Aorta (tissue), 5 donors: ENCODE measurements around the gene OLA1. TPM values are rescaled to one million over a fixed set of nuclear protein-coding genes. Genes with fewer than 3 reads are reported as not detected.

Source experiments
- ATAC-seq: fragments of 200-7000 bp; cut with Tn5 transposase; one replicate; pipeline ENCODE4 v1.9.1; 2022; ENCODE audit warnings: moderate library complexity; ENCODE audit not compliant: low FRiP score
- DNase-seq, 2 donors: peaks; one replicate each; pipeline ENCODE4 v3.0.0-alpha.2; 2020
- H3K27ac ChIP-seq, 2 donors: one replicate each; pipeline ENCODE4 v1.5.1; 2013; ENCODE audit warnings: low read length in 2 of 2, mild to moderate bottlenecking in 2 of 2, moderate library complexity in 2 of 2, control low read depth in 1 of 2, inconsistent platforms in 1 of 2, low read depth in 1 of 2
- H3K27me3 ChIP-seq, 2 donors: one replicate each; pipeline ENCODE4 v1.6.1; 2013; ENCODE audit warnings: control low read depth in 1 of 2, low read length in 1 of 2, mild to moderate bottlenecking in 1 of 2, moderate library complexity in 1 of 2; ENCODE audit not compliant: insufficient read depth in 2 of 2, control insufficient read depth in 1 of 2
- H3K36me3 ChIP-seq, 2 donors: one replicate each; pipeline ENCODE4 v1.6.1; 2013; ENCODE audit warnings: control low read depth in 1 of 2, low read length in 1 of 2, mild to moderate bottlenecking in 1 of 2; ENCODE audit not compliant: insufficient read depth in 2 of 2, control insufficient read depth in 1 of 2
- H3K4me1 ChIP-seq, 2 donors: one replicate each; pipeline ENCODE4 v1.6.1; 2013; ENCODE audit warnings: low read length in 2 of 2, control low read depth in 1 of 2, mild to moderate bottlenecking in 1 of 2, moderate library complexity in 1 of 2; ENCODE audit not compliant: insufficient read depth in 2 of 2, control insufficient read depth in 1 of 2
- H3K4me3 ChIP-seq, 2 donors: one replicate each; pipeline ENCODE4 v1.5.1; 2013; ENCODE audit warnings: low read length in 2 of 2, control low read depth in 1 of 2, mild to moderate bottlenecking in 1 of 2
- H3K9me3 ChIP-seq: one replicate; pipeline ENCODE4 v1.6.1; 2013; ENCODE audit warnings: mild to moderate bottlenecking, low read length; ENCODE audit not compliant: control insufficient read depth
- WGBS, 2 donors: extraction: QIAGEN DNeasy Blood & Tissue Kit; methylation state at CpG; one replicate each; pipeline ENCODE4 v1.1.7; 2013; 5-methylcytosine and 5-hydroxymethylcytosine counted together
- intact Hi-C, 2 donors: fragments of 100-400 bp; cut with DNase I; formaldehyde crosslinking; loops; one replicate each; pipeline versions ENCODE4 v1.14.2 to v1.15.0; 2022
- polyA plus RNA-seq, 2 donors: library from polyadenylated mRNA; stranded (reverse); fragments of 200-250 nt; gene quantifications; one replicate each; pipeline ENCODE4 v1.2.3, GENCODE V29; 2013
- total RNA-seq, 2 donors: library from RNA; stranded (reverse); fragmentation: NEBNext Ultra II Directional; extraction: Animal tissue kit (Norgen Biotek cat#: 25700); gene quantifications; one replicate each; pipeline ENCODE4 v1.2.1, GENCODE V29; 2021
- donor health status: healthy with polysubstance abuse.
- donor health status: Bipolar disorder and iron deficiency.
- donor health status: DM: no; HTN: no; CAD: no.
- donor health status: DM: no; HTN: no; CAD: no.
- donor health status: DM: yes; HTN: yes; CAD: no.

OLA1 gene
- total and polyA plus RNA-seq, 4 donors, result 45.2 to 64.0 (median 54.3) TPM

DNA sequence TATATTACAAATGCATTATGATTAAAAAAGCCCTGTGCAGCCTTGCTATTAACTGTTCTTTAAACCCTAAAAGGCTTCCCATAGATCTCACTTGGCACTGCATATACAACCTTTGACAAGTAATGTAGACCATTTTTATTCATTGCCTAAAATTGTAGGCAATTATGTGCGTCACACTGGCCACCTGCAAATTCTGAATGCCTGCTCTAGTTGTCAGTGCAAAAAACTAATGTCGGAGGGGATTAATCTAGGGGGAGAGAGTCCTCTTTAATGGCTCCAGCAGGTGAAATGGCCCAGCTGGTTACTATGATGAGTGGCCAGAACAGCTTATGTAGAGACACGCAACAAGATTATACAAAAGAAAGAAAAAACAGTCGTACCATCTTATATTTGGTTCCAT, 123.2 kb downstream of the OLA1 start:
- no peak overlapping the region for H3K4me3 ChIP-seq
- H3K4me1 ChIP-seq, result no peaks in the 10 kb centered on the region
- intact Hi-C loops, result no loop called here
- no peaks in the 10 kb centered on the region for H3K27me3 ChIP-seq
- no peaks in the 10 kb centered on the region for H3K9me3 ChIP-seq
- no peaks in the 10 kb centered on the region for H3K36me3 ChIP-seq
- ATAC-seq (no peak), DNase-seq (no peak)
- no peak overlapping the region for H3K27ac ChIP-seq
- WGBS, 2 donors, result 96 to 97% methylated on average over 4 of the region's 4 CpGs

DNA sequence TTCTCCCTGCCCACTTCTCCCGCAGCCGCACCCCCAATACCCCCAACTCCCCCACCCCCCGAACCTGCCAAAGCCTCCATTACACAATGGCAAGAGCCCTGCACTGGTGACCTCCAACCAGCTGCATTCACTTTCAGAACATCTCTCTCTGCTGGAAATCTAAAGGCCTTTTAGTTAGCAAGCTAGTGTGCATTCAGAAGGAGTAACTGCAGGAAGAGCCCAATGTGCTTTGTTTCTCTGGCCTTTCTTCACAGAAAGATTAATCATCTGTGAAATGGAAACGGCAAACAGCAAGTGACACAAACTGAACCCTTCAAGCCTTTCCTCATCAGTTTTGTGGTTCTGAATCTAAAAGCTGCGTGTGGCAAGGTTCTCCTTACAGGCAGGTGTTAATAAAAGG, 124.2 kb downstream of the OLA1 start:
- intact Hi-C loops, result no loop called here
- Histone ChIP-seq H3K4me3 (no peak overlapping the region), H3K27me3 (no peaks in the 10 kb centered on the region), H3K36me3 (no peaks in the 10 kb centered on the region), H3K9me3 (no peaks in the 10 kb centered on the region), H3K4me1 (no peaks in the 10 kb centered on the region), H3K27ac (no peak overlapping the region)
- WGBS, 2 donors, result 85 to 86% methylated on average over 5 of the region's 5 CpGs
- DNase-seq, result no peak
- ATAC-seq, result no peak

DNA sequence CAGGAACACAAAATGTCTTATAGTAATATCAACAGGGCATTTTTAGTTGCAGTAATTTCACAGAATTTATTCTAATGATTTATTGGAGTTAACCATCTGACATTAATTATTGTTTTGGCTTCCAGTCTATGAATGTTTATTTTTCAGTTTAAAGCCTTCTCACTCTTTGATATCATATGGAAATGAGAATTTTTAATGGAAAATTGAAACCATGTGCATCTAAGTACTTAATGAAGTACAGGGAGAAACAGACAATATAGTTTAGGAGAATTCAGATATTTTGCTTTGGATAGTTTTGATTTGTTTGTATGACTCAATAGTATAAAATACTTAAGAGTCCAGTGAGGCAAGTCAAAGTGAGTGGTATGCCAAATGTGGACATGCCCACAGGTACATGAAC, 126.1 kb downstream of the OLA1 start:
- no peak overlapping the region for H3K4me3 ChIP-seq
- H3K36me3 ChIP-seq, result no peaks in the 10 kb centered on the region
- no peak for ATAC-seq
- no peaks in the 10 kb centered on the region for H3K27me3 ChIP-seq
- intact Hi-C loops, result no loop called here
- H3K9me3 ChIP-seq, result no peaks in the 10 kb centered on the region
- DNase-seq, result no peak
- no peak overlapping the region for H3K27ac ChIP-seq
- H3K4me1 ChIP-seq, result no peaks in the 10 kb centered on the region

- H3K4me1 ChIP-seq, result no peaks in the 10 kb centered on the region
- DNase-seq (no peak), ATAC-seq (no peak)
- intact Hi-C loops, result no loop called here
- no peaks in the 10 kb centered on the region for H3K36me3 ChIP-seq
- H3K27ac ChIP-seq, result no peak overlapping the region
- no peak overlapping the region for H3K4me3 ChIP-seq
- H3K9me3 ChIP-seq, result no peaks in the 10 kb centered on the region
- 98 to 100% methylated on average over 2 of the region's 2 CpGs for WGBS, 2 donors
- no peaks in the 10 kb centered on the region for H3K27me3 ChIP-seq
Observed at GRCh38 chr2:174121612-174122011, 126.7 kb downstream of the OLA1 start.

DNA sequence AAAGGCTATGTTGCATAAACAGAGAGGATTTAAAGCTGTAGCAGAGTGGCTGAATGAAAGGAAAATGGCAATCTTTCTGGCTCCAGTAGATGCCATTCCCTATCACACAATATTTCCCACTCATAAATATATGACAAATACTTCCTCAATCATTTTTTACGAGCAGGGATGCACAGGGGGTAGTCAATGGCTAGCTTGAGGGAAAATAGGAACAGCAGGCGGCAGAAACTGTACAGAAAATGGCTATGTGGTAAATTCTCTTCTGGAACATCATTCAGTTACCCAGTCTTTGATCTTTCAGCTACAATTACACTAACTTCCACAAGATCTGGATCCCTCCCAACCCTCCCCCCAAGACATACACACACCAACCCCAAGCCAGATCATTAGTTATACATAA, 127.2 kb downstream of the OLA1 start:
- WGBS, 2 donors, result 94 to 95% methylated on average over 2 of the region's 2 CpGs
- intact Hi-C loops, result no loop called here
- DNase-seq, result no peak
- no peaks in the 10 kb centered on the region for H3K27me3 ChIP-seq
- no peak overlapping the region for H3K27ac ChIP-seq
- H3K36me3 ChIP-seq, result no peaks in the 10 kb centered on the region
- no peaks in the 10 kb centered on the region for H3K4me1 ChIP-seq
- no peaks in the 10 kb centered on the region for H3K9me3 ChIP-seq
- H3K4me3 ChIP-seq, result no peak overlapping the region
- ATAC-seq, result no peak

DNA sequence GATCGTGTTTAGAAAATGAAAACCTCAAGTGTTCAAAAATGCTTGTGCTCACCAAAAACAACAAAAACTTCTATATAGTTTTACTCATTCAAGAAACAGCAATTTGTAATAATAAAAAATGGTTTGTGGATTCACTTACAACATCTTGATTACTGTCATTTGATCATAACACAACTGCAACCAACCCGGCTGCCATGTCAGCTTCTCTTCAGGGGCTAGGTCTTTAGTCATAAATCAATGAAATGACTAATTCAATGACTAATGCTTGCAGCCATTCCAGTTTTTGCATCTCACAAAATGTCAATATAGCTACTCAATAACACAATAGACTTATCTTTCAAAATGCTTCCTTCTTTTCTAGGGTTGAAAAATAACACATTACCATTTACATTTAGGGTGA, 128.0 kb downstream of the OLA1 start:
- WGBS, 2 donors, result 94 to 96% methylated on average over 2 of the region's 2 CpGs
- Histone ChIP-seq H3K4me3 (no peak overlapping the region), H3K27ac (no peak overlapping the region), H3K36me3 (no peaks in the 10 kb centered on the region), H3K4me1 (no peaks in the 10 kb centered on the region), H3K9me3 (no peaks in the 10 kb centered on the region), H3K27me3 (no peaks in the 10 kb centered on the region)
- no peak for ATAC-seq
- no peak for DNase-seq
- intact Hi-C loops, result no loop called here

- intact Hi-C loops, result no loop called here
Observed at GRCh38 chr2:174117951-174118930, 130.1 kb downstream of the OLA1 start.

GRCh38 chr2:174112073-174112472, 136.3 kb downstream of the OLA1 start:
- H3K36me3 ChIP-seq, result no peaks in the 10 kb centered on the region
- ATAC-seq (no peak), DNase-seq (no peak)
- H3K27ac ChIP-seq, result no peak overlapping the region
- no peaks in the 10 kb centered on the region for H3K9me3 ChIP-seq
- H3K27me3 ChIP-seq, result no peaks in the 10 kb centered on the region
- H3K4me1 ChIP-seq, result no peaks in the 10 kb centered on the region
- H3K4me3 ChIP-seq, result no peak overlapping the region
- intact Hi-C loops, result no loop called here
- 94 to 98% methylated on average over 2 of the region's 2 CpGs for WGBS, 2 donors

More at GRCh38 chr2:174117951-174118930, 130.1 kb downstream of the OLA1 start:
- DNase-seq (no peak), ATAC-seq (no peak)
- H3K27ac ChIP-seq, result no peak overlapping the region
- no peak overlapping the region for H3K4me3 ChIP-seq
- WGBS, 2 donors, result 84 to 87% methylated on average over 9 of the region's 9 CpGs
- no peaks in the 10 kb centered on the region for H3K27me3 ChIP-seq
- H3K36me3 ChIP-seq, result no peaks in the 10 kb centered on the region
- no peaks in the 10 kb centered on the region for H3K9me3 ChIP-seq
- H3K4me1 ChIP-seq, result no peaks in the 10 kb centered on the region

DNA sequence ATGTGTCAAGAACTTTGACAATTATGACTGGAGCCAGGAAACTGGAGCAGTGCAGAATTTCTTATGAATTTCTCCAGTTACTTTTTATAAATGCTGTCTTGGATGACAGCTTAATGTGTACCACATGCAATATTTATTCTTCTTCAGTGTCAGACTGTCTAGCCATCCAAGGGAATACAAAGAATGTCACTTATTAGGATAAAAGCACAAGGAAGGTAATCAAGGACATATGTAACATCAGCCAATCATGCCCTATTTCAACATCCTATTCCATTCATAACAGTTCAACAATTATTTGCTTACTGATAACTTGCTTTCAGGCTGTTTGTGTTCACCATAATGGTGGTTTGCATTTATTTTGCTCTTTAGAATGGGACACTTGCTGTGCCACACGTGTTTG, 139.8 kb downstream of the OLA1 start:
- no peak for ATAC-seq
- 91 to 92% methylated on average over 1 of the region's 1 CpG for WGBS, 2 donors
- no peak for DNase-seq
- intact Hi-C loops, result no loop called here
- no peak overlapping the region for H3K4me3 ChIP-seq
- no peaks in the 10 kb centered on the region for H3K9me3 ChIP-seq
- H3K27me3 ChIP-seq, result no peaks in the 10 kb centered on the region
- H3K4me1 ChIP-seq, result no peaks in the 10 kb centered on the region
- no peak overlapping the region for H3K27ac ChIP-seq
- H3K36me3 ChIP-seq, result no peaks in the 10 kb centered on the region
